T47D (cell line): ENCODE measurements around the gene CAPN9.
"Not testable (repeated sequence)": the region's sequence is repeated elsewhere in the genome, so short reads cannot be mapped to it uniquely, and the experiment has no call there.

ENCODE experiments used
- DNase-seq, 2 experiments: peaks; one replicate each; pipeline versions ENCODE4 v3.0.0 to v3.0.0-alpha.2; 2011 to 2012; ENCODE audit warnings: low read depth in 1 of 2, low spot score in 1 of 2
- JUND ChIP-seq: IDR thresholded peaks from 2 replicates; pipeline ENCODE4 v1.6.1; 2012; ENCODE audit warnings: low read depth
- in situ Hi-C: cut with HindIII; loops from 2 replicates; pipeline ENCODE4 v1.10.0; 2016; ENCODE audit warnings: low sequenced_read_pairs, low pct_unique_long_range_greater_than_20kb

Gene CAPN9

GRCh38 chr1:230747127-230747730 is at the start of gene CAPN9:
Gene CAPN9 (plus strand): TSS chr1:230747388. CDS start chr1:230747497, 109 bp downstream.
- in situ Hi-C loops, result no loop called here
- no peak for DNase-seq
- TF ChIP-seq JUND, result no peak

GRCh38 chr1:230698130-230698529 is 49.1 kb upstream of the CAPN9 start:
- DNase-seq, result no peak
- in situ Hi-C loops, result no loop called here
- no peak for TF ChIP-seq JUND

- DNase-seq, in situ Hi-C loops: not testable (repeated sequence)
These were observed 48.2 kb upstream of the CAPN9 start for GRCh38 chr1:230698964-230699363.

GRCh38 chr1:230699716-230700115 is 47.5 kb upstream of the CAPN9 start:
- in situ Hi-C loops, result no loop called here
- no peak for DNase-seq
- TF ChIP-seq JUND, result no peak

GRCh38 chr1:230700132-230700531 is 47.1 kb upstream of the CAPN9 start:
- TF ChIP-seq JUND, result no peak
- in situ Hi-C loops, result no loop called here
- no peak for DNase-seq

- TF ChIP-seq JUND, result no peak
- no peak for DNase-seq
- in situ Hi-C loops, result no loop called here
These were observed 45.8 kb upstream of the CAPN9 start for GRCh38 chr1:230701434-230701833.

GRCh38 chr1:230701895-230702768 is 45.1 kb upstream of the CAPN9 start:
- DNase-seq, result no peak

GRCh38 chr1:230702934-230703678 is 44.1 kb upstream of the CAPN9 start:
- DNase-seq, result peak in 1 of 2 experiments; percentile 20
- TF ChIP-seq JUND, result no peak

More at GRCh38 chr1:230701895-230702768, 45.1 kb upstream of the CAPN9 start:
- in situ Hi-C loops, result no loop called here
- TF ChIP-seq JUND, result no peak

GRCh38 chr1:230703679-230704385 is 43.4 kb upstream of the CAPN9 start:
- in situ Hi-C loops, result no loop called here

More at GRCh38 chr1:230702934-230703678, 44.1 kb upstream of the CAPN9 start:
- in situ Hi-C loops, result no loop called here

GRCh38 chr1:230704830-230705229 is 42.4 kb upstream of the CAPN9 start:
- no peak for TF ChIP-seq JUND
- DNase-seq, result no peak
- in situ Hi-C loops, result no loop called here

More at GRCh38 chr1:230703679-230704385, 43.4 kb upstream of the CAPN9 start:
- no peak for TF ChIP-seq JUND
- no peak for DNase-seq

- DNase-seq, result no peak
- in situ Hi-C loops, result no loop called here
- TF ChIP-seq JUND, result no peak
These were observed 41.7 kb upstream of the CAPN9 start for GRCh38 chr1:230705289-230706019.
